ENCODE measurements around the gene PPP4R2.

The PPP4R2 gene, protein sequence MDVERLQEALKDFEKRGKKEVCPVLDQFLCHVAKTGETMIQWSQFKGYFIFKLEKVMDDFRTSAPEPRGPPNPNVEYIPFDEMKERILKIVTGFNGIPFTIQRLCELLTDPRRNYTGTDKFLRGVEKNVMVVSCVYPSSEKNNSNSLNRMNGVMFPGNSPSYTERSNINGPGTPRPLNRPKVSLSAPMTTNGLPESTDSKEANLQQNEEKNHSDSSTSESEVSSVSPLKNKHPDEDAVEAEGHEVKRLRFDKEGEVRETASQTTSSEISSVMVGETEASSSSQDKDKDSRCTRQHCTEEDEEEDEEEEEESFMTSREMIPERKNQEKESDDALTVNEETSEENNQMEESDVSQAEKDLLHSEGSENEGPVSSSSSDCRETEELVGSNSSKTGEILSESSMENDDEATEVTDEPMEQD

DNA sequence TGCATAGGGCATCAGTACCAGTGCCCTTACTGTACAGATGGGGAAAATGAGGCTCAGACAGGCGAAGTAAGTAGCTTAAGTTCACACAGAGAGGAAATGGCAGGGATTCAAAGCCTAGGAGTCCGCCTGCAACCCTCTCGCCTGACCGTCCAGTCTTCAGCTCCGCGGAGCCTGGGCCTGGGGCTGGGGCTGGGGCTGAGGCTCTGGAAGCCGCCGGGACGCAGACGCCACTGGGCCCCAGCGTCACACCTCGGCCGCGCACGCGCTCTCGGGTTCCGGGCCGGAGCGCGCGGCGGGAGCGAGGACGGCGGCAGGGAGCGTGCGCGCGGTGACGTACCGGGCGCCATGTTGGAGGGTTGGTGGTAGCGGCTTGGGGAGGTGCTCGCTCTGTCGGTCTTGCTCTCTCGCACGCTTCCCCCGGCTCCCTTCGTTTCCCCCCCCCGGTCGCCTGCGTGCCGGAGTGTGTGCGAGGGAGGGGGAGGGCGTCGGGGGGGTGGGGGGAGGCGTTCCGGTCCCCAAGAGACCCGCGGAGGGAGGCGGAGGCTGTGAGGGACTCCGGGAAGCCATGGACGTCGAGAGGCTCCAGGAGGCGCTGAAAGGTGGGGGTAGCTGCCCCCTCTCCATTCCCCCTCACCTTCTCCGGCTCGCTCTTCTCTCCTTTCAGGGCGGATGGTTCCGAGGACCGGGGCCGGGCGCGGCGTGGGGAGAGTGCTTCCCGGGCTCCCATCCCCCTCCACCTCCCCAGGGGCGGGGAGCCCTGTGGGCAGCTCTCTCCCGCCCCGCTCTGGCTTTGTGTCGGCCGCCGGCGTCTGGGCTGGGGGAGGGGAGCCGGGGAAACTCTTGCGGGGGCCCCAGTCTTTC is at the start of gene PPP4R2:
Gene PPP4R2 (plus strand): TSS at position 339 of the 861 bp plus-strand sequence. CDS start 227 bp downstream, at position 566.
- Histone ChIP-seq H3K4me1 (ENCODE audit: control insufficient read depth, low read depth, low read length) (peaks cover 7% of the 10 kb centered on the region), H3K9me3 (ENCODE audit: control insufficient read depth, low read depth, low read length) (no peaks in the 10 kb centered on the region), H3K27me3 (ENCODE audit: control insufficient read depth, insufficient read depth, low read length) (no peaks in the 10 kb centered on the region), H3K27ac (ENCODE audit: low read length) (peak within 1 kb of the TSS; percentile 90), H3K9ac (ENCODE audit: low read length) (peak within 1 kb of the TSS; percentile 97), H3K36me3 (ENCODE audit: control insufficient read depth, low read depth, low read length) (peaks cover 26% of the 10 kb centered on the region), H3K4me3 (ENCODE audit: low read length) (peak within 1 kb of the TSS; percentile 98)

GRCh38 chr3:72947715-72948490 is 48.7 kb upstream of the PPP4R2 start:
- Histone ChIP-seq H3K4me3 (ENCODE audit: low read length) (no peak overlapping the region), H3K4me1 (ENCODE audit: control insufficient read depth, low read depth, low read length) (peaks cover 3% of the 10 kb centered on the region)

DNA sequence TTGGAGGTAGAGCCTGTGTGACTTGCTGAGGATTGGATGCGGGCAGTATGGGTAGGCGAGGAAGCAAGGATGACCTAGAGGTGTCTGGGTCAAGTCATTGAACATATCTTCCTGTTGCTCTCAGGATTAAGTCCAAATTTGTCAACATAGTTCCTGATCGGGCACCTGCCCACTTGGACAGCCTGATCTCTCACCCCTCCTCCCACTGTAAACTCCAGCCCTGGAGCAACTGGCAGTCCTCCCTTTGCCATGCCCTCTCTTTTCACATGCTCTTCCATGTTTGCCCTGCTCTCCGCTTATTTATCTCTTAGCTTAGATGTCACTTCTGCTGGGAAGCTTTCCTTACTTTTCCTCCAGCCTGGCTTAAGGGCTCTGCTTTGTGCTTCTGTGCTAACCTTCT is 47.6 kb upstream of the PPP4R2 start:
- H3K9me3 ChIP-seq (ENCODE audit: control insufficient read depth, low read depth, low read length) = no peaks in the 10 kb centered on the region
- H3K4me3 ChIP-seq (ENCODE audit: low read length) = no peak overlapping the region
- peaks cover 3% of the 10 kb centered on the region for H3K4me1 ChIP-seq (ENCODE audit: control insufficient read depth, low read depth, low read length)
- no peak overlapping the region for H3K27ac ChIP-seq (ENCODE audit: low read length)
- no peak overlapping the region for H3K9ac ChIP-seq (ENCODE audit: low read length)
- H3K36me3 ChIP-seq (ENCODE audit: control insufficient read depth, low read depth, low read length) = no peaks in the 10 kb centered on the region
- H3K27me3 ChIP-seq (ENCODE audit: control insufficient read depth, insufficient read depth, low read length) = no peaks in the 10 kb centered on the region

More at GRCh38 chr3:72947715-72948490, 48.7 kb upstream of the PPP4R2 start:
- Histone ChIP-seq H3K27me3 (ENCODE audit: control insufficient read depth, insufficient read depth, low read length) (no peaks in the 10 kb centered on the region), H3K9ac (ENCODE audit: low read length) (no peak overlapping the region), H3K9me3 (ENCODE audit: control insufficient read depth, low read depth, low read length) (no peaks in the 10 kb centered on the region), H3K36me3 (ENCODE audit: control insufficient read depth, low read depth, low read length) (no peaks in the 10 kb centered on the region), H3K27ac (ENCODE audit: low read length) (no peak overlapping the region)

- no peak overlapping the region for H3K4me3 ChIP-seq (ENCODE audit: low read length)
- H3K9ac ChIP-seq (ENCODE audit: low read length) = no peak overlapping the region
- peaks cover 10% of the 10 kb centered on the region for H3K4me1 ChIP-seq (ENCODE audit: control insufficient read depth, low read depth, low read length)
- no peaks in the 10 kb centered on the region for H3K36me3 ChIP-seq (ENCODE audit: control insufficient read depth, low read depth, low read length)
- no peak overlapping the region for H3K27ac ChIP-seq (ENCODE audit: low read length)
- no peaks in the 10 kb centered on the region for H3K27me3 ChIP-seq (ENCODE audit: control insufficient read depth, insufficient read depth, low read length)
- H3K9me3 ChIP-seq (ENCODE audit: control insufficient read depth, low read depth, low read length) = no peaks in the 10 kb centered on the region
Measured at GRCh38 chr3:72950372-72950771, 46.2 kb upstream of the PPP4R2 start.

- H3K36me3 ChIP-seq (ENCODE audit: control insufficient read depth, low read depth, low read length) = no peaks in the 10 kb centered on the region
- H3K4me3 ChIP-seq (ENCODE audit: low read length) = no peak overlapping the region
- no peaks in the 10 kb centered on the region for H3K27me3 ChIP-seq (ENCODE audit: control insufficient read depth, insufficient read depth, low read length)
- H3K9ac ChIP-seq (ENCODE audit: low read length) = no peak overlapping the region
- H3K27ac ChIP-seq (ENCODE audit: low read length) = no peak overlapping the region
- no peaks in the 10 kb centered on the region for H3K9me3 ChIP-seq (ENCODE audit: control insufficient read depth, low read depth, low read length)
- H3K4me1 ChIP-seq (ENCODE audit: control insufficient read depth, low read depth, low read length) = peaks cover 10% of the 10 kb centered on the region
Measured at GRCh38 chr3:72950801-72951200, 45.8 kb upstream of the PPP4R2 start.

GRCh38 chr3:72951259-72951722 is 45.3 kb upstream of the PPP4R2 start:
- H3K27me3 ChIP-seq (ENCODE audit: control insufficient read depth, insufficient read depth, low read length) = no peaks in the 10 kb centered on the region
- H3K36me3 ChIP-seq (ENCODE audit: control insufficient read depth, low read depth, low read length) = no peaks in the 10 kb centered on the region
- H3K27ac ChIP-seq (ENCODE audit: low read length) = no peak overlapping the region
- H3K9me3 ChIP-seq (ENCODE audit: control insufficient read depth, low read depth, low read length) = no peaks in the 10 kb centered on the region
- peaks cover 10% of the 10 kb centered on the region for H3K4me1 ChIP-seq (ENCODE audit: control insufficient read depth, low read depth, low read length)
- no peak overlapping the region for H3K4me3 ChIP-seq (ENCODE audit: low read length)
- H3K9ac ChIP-seq (ENCODE audit: low read length) = no peak overlapping the region

- no peaks in the 10 kb centered on the region for H3K36me3 ChIP-seq (ENCODE audit: control insufficient read depth, low read depth, low read length)
- H3K27ac ChIP-seq (ENCODE audit: low read length) = no peak overlapping the region
- peaks cover 18% of the 10 kb centered on the region for H3K4me1 ChIP-seq (ENCODE audit: control insufficient read depth, low read depth, low read length)
- H3K27me3 ChIP-seq (ENCODE audit: control insufficient read depth, insufficient read depth, low read length) = no peaks in the 10 kb centered on the region
- no peak overlapping the region for H3K4me3 ChIP-seq (ENCODE audit: low read length)
- H3K9ac ChIP-seq (ENCODE audit: low read length) = no peak overlapping the region
- H3K9me3 ChIP-seq (ENCODE audit: control insufficient read depth, low read depth, low read length) = no peaks in the 10 kb centered on the region
Measured at GRCh38 chr3:72953325-72953956, 43.2 kb upstream of the PPP4R2 start.

GRCh38 chr3:72957297-72957696 is 39.3 kb upstream of the PPP4R2 start:
- Histone ChIP-seq H3K27me3 (ENCODE audit: control insufficient read depth, insufficient read depth, low read length) (no peaks in the 10 kb centered on the region), H3K36me3 (ENCODE audit: control insufficient read depth, low read depth, low read length) (no peaks in the 10 kb centered on the region), H3K9ac (ENCODE audit: low read length) (no peak overlapping the region), H3K9me3 (ENCODE audit: control insufficient read depth, low read depth, low read length) (no peaks in the 10 kb centered on the region), H3K27ac (ENCODE audit: low read length) (no peak overlapping the region), H3K4me1 (ENCODE audit: control insufficient read depth, low read depth, low read length) (peaks cover 15% of the 10 kb centered on the region), H3K4me3 (ENCODE audit: low read length) (no peak overlapping the region)

DNA sequence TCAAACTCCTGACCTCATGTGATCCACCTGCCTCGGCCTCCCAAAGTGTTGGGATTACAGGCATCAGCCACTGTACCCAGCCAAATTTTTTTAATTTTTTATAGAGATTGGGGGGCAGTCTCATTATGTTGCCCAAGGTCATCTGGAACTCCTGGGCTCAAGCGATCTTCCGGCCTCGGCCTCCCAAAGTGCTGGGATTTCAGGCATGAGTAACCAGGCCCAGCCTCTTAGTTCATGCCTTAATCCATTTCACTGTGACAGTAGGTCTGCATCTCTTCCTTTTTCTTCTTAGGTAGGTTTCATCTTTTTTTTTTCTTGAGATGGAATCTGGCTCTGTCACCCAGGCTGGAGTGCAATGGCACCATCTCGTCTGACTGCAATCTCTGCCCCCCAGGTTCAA is 37.3 kb upstream of the PPP4R2 start:
- no peak overlapping the region for H3K9ac ChIP-seq (ENCODE audit: low read length)
- H3K27me3 ChIP-seq (ENCODE audit: control insufficient read depth, insufficient read depth, low read length) = no peaks in the 10 kb centered on the region
- no peaks in the 10 kb centered on the region for H3K36me3 ChIP-seq (ENCODE audit: control insufficient read depth, low read depth, low read length)
- H3K9me3 ChIP-seq (ENCODE audit: control insufficient read depth, low read depth, low read length) = no peaks in the 10 kb centered on the region
- H3K27ac ChIP-seq (ENCODE audit: low read length) = no peak overlapping the region
- H3K4me1 ChIP-seq (ENCODE audit: control insufficient read depth, low read depth, low read length) = peaks cover 15% of the 10 kb centered on the region
- no peak overlapping the region for H3K4me3 ChIP-seq (ENCODE audit: low read length)

GRCh38 chr3:72960812-72961518 is 35.6 kb upstream of the PPP4R2 start:
- no peak overlapping the region for H3K4me3 ChIP-seq (ENCODE audit: low read length)
- H3K27me3 ChIP-seq (ENCODE audit: control insufficient read depth, insufficient read depth, low read length) = no peaks in the 10 kb centered on the region
- peaks cover 9% of the 10 kb centered on the region for H3K4me1 ChIP-seq (ENCODE audit: control insufficient read depth, low read depth, low read length)
- no peak overlapping the region for H3K9ac ChIP-seq (ENCODE audit: low read length)
- H3K27ac ChIP-seq (ENCODE audit: low read length) = no peak overlapping the region
- no peaks in the 10 kb centered on the region for H3K36me3 ChIP-seq (ENCODE audit: control insufficient read depth, low read depth, low read length)
- H3K9me3 ChIP-seq (ENCODE audit: control insufficient read depth, low read depth, low read length) = no peaks in the 10 kb centered on the region
